CD8-positive, alpha-beta memory T cell (primary cell): ENCODE results near the gene MIGA2. TPM values are rescaled to one million over a fixed set of nuclear protein-coding genes. Genes with fewer than 3 reads are reported as not detected.
"Not testable (repeated sequence)": the region's sequence is repeated elsewhere in the genome, so short reads cannot be mapped to it uniquely, and the experiment has no call there.

Experiments
- CTCF ChIA-PET: fragments of 350-600 bp; sonication (Branson Sonifier 250); formaldehyde crosslinking; loops from one replicate; lab custom pipeline; 2021; ENCODE audit warnings: antibody characterized with exemption; lab: Charles Lee
- POLR2A ChIA-PET: fragments of 350-600 bp; sonication (Branson Sonifier 250); formaldehyde crosslinking; loops from one replicate; lab custom pipeline; 2021; ENCODE audit warnings: antibody characterized with exemption; lab: Charles Lee
- DNase-seq, 5 donors: peaks; one replicate each; pipeline versions ENCODE4 v3.0.0 to v3.0.0-alpha.2; 2020 to 2022; ENCODE audit warnings: mixed read lengths in 1 of 5
- H3K27ac ChIP-seq: one replicate; pipeline ENCODE4 v1.7.0; 2013; ENCODE audit warnings: low read depth, mild to moderate bottlenecking, low read length, moderate library complexity
- H3K27me3 ChIP-seq: 2 replicates; pipeline ENCODE4 v1.7.0; 2013; ENCODE audit warnings: low read length, mild to moderate bottlenecking; ENCODE audit not compliant: insufficient read depth, poor library complexity, severe bottlenecking
- H3K36me3 ChIP-seq: 2 replicates; pipeline ENCODE4 v1.7.0; 2013; ENCODE audit warnings: mild to moderate bottlenecking, low read length, moderate library complexity; ENCODE audit not compliant: insufficient read depth
- H3K4me1 ChIP-seq: 2 replicates; pipeline ENCODE4 v1.7.0; 2013; ENCODE audit warnings: mild to moderate bottlenecking, low read length, moderate library complexity; ENCODE audit not compliant: insufficient read depth
- H3K4me3 ChIP-seq: 2 replicates; pipeline ENCODE4 v1.7.0; 2013; ENCODE audit warnings: mild to moderate bottlenecking, low read length
- H3K9me3 ChIP-seq: 2 replicates; pipeline ENCODE4 v1.7.0; 2013; ENCODE audit warnings: mild to moderate bottlenecking, low read length
- H3K27ac Mint-ChIP-seq, 8 donors: one replicate each; pipeline ENCODE4 v1.8.0; 2020 to 2021; ENCODE audit warnings: mixed read lengths in 8 of 8, mild to moderate bottlenecking in 6 of 8, inconsistent platforms in 3 of 8, moderate library complexity in 3 of 8
- H3K27me3 Mint-ChIP-seq, 2 donors: one replicate each; pipeline ENCODE4 v1.8.0; 2020 to 2021; ENCODE audit warnings: mixed read lengths in 2 of 2, mild to moderate bottlenecking in 1 of 2, moderate library complexity in 1 of 2
- H3K36me3 Mint-ChIP-seq, 3 donors: one replicate each; pipeline ENCODE4 v1.8.0; 2020 to 2021; ENCODE audit warnings: mixed read lengths in 3 of 3, inconsistent platforms in 1 of 3, mild to moderate bottlenecking in 1 of 3
- H3K4me1 Mint-ChIP-seq, 3 donors: one replicate each; pipeline ENCODE4 v1.8.0; 2020 to 2021; ENCODE audit warnings: mixed read lengths in 3 of 3, inconsistent platforms in 1 of 3, mild to moderate bottlenecking in 1 of 3
- H3K4me3 Mint-ChIP-seq, 7 donors: one replicate each; pipeline ENCODE4 v1.8.0; 2020 to 2021; ENCODE audit warnings: mixed read lengths in 7 of 7, mild to moderate bottlenecking in 6 of 7, moderate library complexity in 4 of 7, inconsistent platforms in 2 of 7
- H3K9me3 Mint-ChIP-seq, 5 donors: one replicate each; pipeline ENCODE4 v1.8.0; 2020 to 2022; ENCODE audit warnings: mixed read lengths in 5 of 5, mild to moderate bottlenecking in 3 of 5, moderate library complexity in 2 of 5, inconsistent platforms in 1 of 5
- polyA plus RNA-seq: library from polyadenylated mRNA; unstranded; fragments of 300-500 nt; fragmentation: Illumina TruSeq; gene quantifications from one replicate; pipeline ENCODE4 v1.2.3, GENCODE V29; 2021
- total RNA-seq, 2 experiments: library from RNA; stranded (reverse); gene quantifications; one replicate each; pipeline ENCODE4 v1.2.3, GENCODE V29; 2021

Gene MIGA2
- total and polyA plus RNA-seq, 3 experiments from 2014 or later, result 13.0 to 38.8 (median 35.5) TPM

GRCh38 chr9:129032541-129033159, 3.8 kb upstream of the MIGA2 start:
- Mint-ChIP-seq H3K36me3 (peaks cover 0 to 11% (median 0%) of the 10 kb centered on the region in 3 donors), H3K4me1 (peaks cover 15 to 21% (median 19%) of the 10 kb centered on the region in 3 donors), H3K27ac (no peak overlapping the region), H3K27me3 (no peaks in the 10 kb centered on the region), H3K4me3 (peak overlapping the region in 1 of 7 donors; percentile 20), H3K9me3 (no peaks in the 10 kb centered on the region)
- ChIA-PET POLR2A (no interaction called here), CTCF (no interaction called here)
- H3K4me1 ChIP-seq, result peaks cover 14% of the 10 kb centered on the region
- H3K9me3 ChIP-seq, result no peaks in the 10 kb centered on the region
- peak overlapping the region; percentile 31 for H3K27ac ChIP-seq
- H3K27me3 ChIP-seq, result no peaks in the 10 kb centered on the region
- no peak for DNase-seq
- H3K4me3 ChIP-seq, result no peak overlapping the region
- H3K36me3 ChIP-seq, result no peaks in the 10 kb centered on the region

GRCh38 chr9:129033216-129033615, 3.2 kb upstream of the MIGA2 start:
- peaks cover 0 to 11% (median 0%) of the 10 kb centered on the region in 3 donors for H3K36me3 Mint-ChIP-seq
- DNase-seq, result no peak
- peaks cover 20 to 26% (median 25%) of the 10 kb centered on the region in 3 donors for H3K4me1 Mint-ChIP-seq
- POLR2A ChIA-PET, result interaction anchor here (0.7 kb wide), 1 partner anchor 345 kb away, joined by 3 read pairs; no protein-coding TSS in a partner anchor
- no peak overlapping the region for H3K4me3 Mint-ChIP-seq
- H3K36me3 ChIP-seq, result no peaks in the 10 kb centered on the region
- H3K27ac Mint-ChIP-seq, result no peak overlapping the region
- no peak overlapping the region for H3K4me3 ChIP-seq
- peaks cover 19% of the 10 kb centered on the region for H3K4me1 ChIP-seq
- H3K27me3 Mint-ChIP-seq, result no peaks in the 10 kb centered on the region
- H3K27me3 ChIP-seq, result no peaks in the 10 kb centered on the region
- no peaks in the 10 kb centered on the region for H3K9me3 ChIP-seq
- H3K9me3 Mint-ChIP-seq, result no peaks in the 10 kb centered on the region
- H3K27ac ChIP-seq, result peak overlapping the region; percentile 31
- CTCF ChIA-PET, result no interaction called here

GRCh38 chr9:129035838-129036237, 588 bp upstream of the MIGA2 start:
- DNase-seq, H3K36me3 ChIP-seq, H3K27me3 Mint-ChIP-seq, H3K27me3 ChIP-seq, H3K9me3 Mint-ChIP-seq, H3K9me3 ChIP-seq: not testable (repeated sequence)
- CTCF ChIA-PET, result interaction anchor here (1.0 kb wide), 1 partner anchor 104 kb away, joined by 3 read pairs; no protein-coding TSS in a partner anchor
- peak overlapping the region; percentile 53 for H3K27ac ChIP-seq
- H3K4me3 ChIP-seq, result peak overlapping the region; percentile 83
- H3K4me1 ChIP-seq, result peaks cover 30% of the 10 kb centered on the region
- peaks cover 0 to 15% (median 2%) of the 10 kb centered on the region in 3 donors for H3K36me3 Mint-ChIP-seq
- H3K27ac Mint-ChIP-seq, result peak overlapping the region; percentile 72 to 93 (median 91)
- H3K4me1 Mint-ChIP-seq, result peaks cover 34 to 41% (median 38%) of the 10 kb centered on the region in 3 donors
- H3K4me3 Mint-ChIP-seq, result peak overlapping the region; percentile 95 to 100 (median 97)
- POLR2A ChIA-PET, result interaction anchor here (0.6 to 1.0 kb wide), 3 partner anchors 8 to 360 kb away, joined by 3 to 5 read pairs (median 3); partner anchors contain the start of gene SH3GLB2

DNA sequence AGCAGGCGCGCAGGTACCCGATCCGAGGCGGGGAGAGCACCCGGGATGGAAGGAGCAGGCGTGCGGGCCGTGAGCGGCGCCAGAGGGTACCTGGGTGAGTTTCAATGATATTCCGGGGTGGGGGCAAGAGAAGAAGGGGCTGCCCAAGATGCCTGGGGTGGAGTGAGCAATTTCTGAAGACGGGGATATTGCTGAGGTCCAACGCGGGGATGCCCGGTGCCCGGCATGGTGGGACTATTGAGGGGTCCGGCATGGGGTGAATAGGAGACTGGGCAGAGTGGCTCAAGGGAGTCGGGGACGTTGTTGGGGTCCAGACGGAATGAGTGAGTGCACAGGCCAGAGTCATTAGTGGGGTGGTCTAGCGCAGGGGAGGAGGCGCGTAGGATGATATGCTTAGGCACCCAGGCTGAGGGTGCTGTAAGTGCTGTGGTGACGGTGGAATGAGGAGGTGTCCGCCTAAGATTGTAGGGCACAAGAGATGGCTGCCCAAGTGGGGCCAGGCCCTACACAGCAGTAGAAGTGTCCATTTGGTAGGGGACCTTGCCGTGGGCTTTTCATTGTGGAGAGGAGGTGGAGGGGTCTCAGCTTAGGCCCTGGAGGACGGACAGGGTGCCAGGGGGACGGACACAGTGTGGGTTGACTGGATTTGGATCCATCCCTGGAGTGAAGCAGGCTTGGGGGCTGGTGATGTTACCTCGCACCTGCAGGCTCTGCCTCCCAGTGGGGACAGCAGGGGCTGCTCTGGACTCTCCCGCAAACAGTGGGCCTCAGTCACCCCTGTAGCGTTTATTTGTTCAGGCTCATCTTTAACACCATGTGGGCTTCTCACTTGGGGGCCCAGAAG, 719 bp downstream of the MIGA2 start:
- H3K27ac ChIP-seq, result peak overlapping the region; percentile 74
- no peaks in the 10 kb centered on the region for H3K9me3 ChIP-seq

GRCh38 chr9:129037767-129038098, 1.3 kb downstream of the MIGA2 start:
- CTCF ChIA-PET, result interaction anchor here (0.6 to 1.0 kb wide), 2 partner anchors 9 to 94 kb away, joined by 3 read pairs; partner anchors contain the start of gene SH3GLB2
- POLR2A ChIA-PET, result interaction anchor here (1.1 kb wide), 1 partner anchor 10 kb away, joined by 7 read pairs; the partner anchor contains the start of gene SH3GLB2

More for the DNA sequence above, 719 bp downstream of the MIGA2 start:
- ChIA-PET CTCF (interaction anchor here (0.6 to 1.0 kb wide), 3 partner anchors 9 to 103 kb away, joined by 3 read pairs; partner anchors contain the start of gene SH3GLB2), POLR2A (interaction anchor here (0.5 to 1.0 kb wide), 3 partner anchors 9 to 1060 kb away, joined by 3 to 5 read pairs (median 4); partner anchors contain the start of gene SH3GLB2)
- peaks cover 6% of the 10 kb centered on the region for H3K36me3 ChIP-seq
- H3K27ac Mint-ChIP-seq, result peak overlapping the region; percentile 72 to 97 (median 92)
- peak overlapping the region; percentile 95 to 100 (median 97) for H3K4me3 Mint-ChIP-seq
- H3K27me3 ChIP-seq, result no peaks in the 10 kb centered on the region
- no peaks in the 10 kb centered on the region for H3K27me3 Mint-ChIP-seq
- H3K36me3 Mint-ChIP-seq, result peaks cover 0 to 23% (median 2%) of the 10 kb centered on the region in 3 donors
- H3K9me3 Mint-ChIP-seq, result no peaks in the 10 kb centered on the region
- H3K4me3 ChIP-seq, result peak overlapping the region; percentile 83
- peaks cover 36 to 45% (median 38%) of the 10 kb centered on the region in 3 donors for H3K4me1 Mint-ChIP-seq
- DNase-seq, result no peak
- peaks cover 30% of the 10 kb centered on the region for H3K4me1 ChIP-seq

DNA sequence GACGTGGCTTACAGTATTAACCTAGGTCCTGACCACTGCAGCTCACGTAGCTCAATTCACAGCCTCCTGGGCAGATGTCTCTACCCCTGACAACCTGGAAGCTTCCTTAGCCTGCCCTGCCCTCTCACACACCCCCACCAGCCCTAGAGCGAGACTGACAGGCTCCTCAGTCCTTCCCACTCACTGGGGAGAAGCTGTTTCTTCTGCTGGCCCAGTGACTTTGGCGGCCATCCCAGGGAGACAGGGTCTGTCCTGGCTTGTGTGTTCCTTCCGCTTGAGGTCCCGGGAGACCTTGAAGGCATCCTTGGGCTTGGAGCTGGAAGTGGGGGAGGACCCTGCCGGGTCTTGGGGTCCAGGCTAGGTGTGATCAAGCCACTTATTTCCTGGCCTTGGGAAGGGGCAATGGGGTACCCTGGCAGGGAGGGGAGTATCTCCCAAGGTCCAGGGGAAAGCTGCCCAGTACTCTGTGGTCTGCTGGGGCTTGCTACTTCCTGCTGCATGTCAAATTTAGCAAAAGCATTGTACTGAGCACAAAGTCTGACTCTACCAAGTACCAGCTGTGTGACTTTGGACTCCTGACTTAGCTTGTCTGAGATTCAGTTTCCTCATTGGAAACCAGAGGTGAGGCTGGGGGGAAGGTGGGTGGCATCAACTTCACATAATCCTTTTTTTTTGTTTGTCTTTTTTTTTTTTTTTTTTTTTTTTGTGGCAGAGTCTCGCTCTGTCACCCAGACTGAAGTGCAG, 1.9 kb downstream of the MIGA2 start:
- Histone ChIP-seq H3K9me3 (no peaks in the 10 kb centered on the region), H3K27ac (peak overlapping the region; percentile 74), H3K36me3 (peaks cover 11% of the 10 kb centered on the region), H3K4me1 (peaks cover 30% of the 10 kb centered on the region), H3K4me3 (no peak overlapping the region), H3K27me3 (no peaks in the 10 kb centered on the region)
- ChIA-PET CTCF (interaction anchor here (0.6 to 1.0 kb wide), 3 partner anchors 10 to 93 kb away, joined by 3 read pairs; partner anchors contain the start of gene SH3GLB2), POLR2A (interaction anchor here (0.7 to 1.1 kb wide), 3 partner anchors 10 to 821 kb away, joined by 6 to 19 read pairs (median 7); partner anchors contain the start of gene SH3GLB2)
- H3K9me3 Mint-ChIP-seq, result no peaks in the 10 kb centered on the region
- no peaks in the 10 kb centered on the region for H3K27me3 Mint-ChIP-seq
- peaks cover 36 to 48% (median 38%) of the 10 kb centered on the region in 3 donors for H3K4me1 Mint-ChIP-seq
- DNase-seq, result no peak
- peak overlapping the region in 7 of 8 donors; percentile 21 to 68 (median 44) for H3K27ac Mint-ChIP-seq
- peaks cover 0 to 35% (median 3%) of the 10 kb centered on the region in 3 donors for H3K36me3 Mint-ChIP-seq
- H3K4me3 Mint-ChIP-seq, result peak overlapping the region; percentile 95 to 100 (median 97)

More at GRCh38 chr9:129037767-129038098, 1.3 kb downstream of the MIGA2 start:
- peak overlapping the region; percentile 74 for H3K27ac ChIP-seq
- H3K4me3 Mint-ChIP-seq, result peak overlapping the region; percentile 95 to 100 (median 97)
- no peaks in the 10 kb centered on the region for H3K27me3 Mint-ChIP-seq
- no peaks in the 10 kb centered on the region for H3K27me3 ChIP-seq
- peak overlapping the region in 5 of 8 donors; percentile 29 to 65 (median 44) for H3K27ac Mint-ChIP-seq
- H3K9me3 Mint-ChIP-seq, result no peaks in the 10 kb centered on the region
- no peaks in the 10 kb centered on the region for H3K9me3 ChIP-seq
- peaks cover 0 to 29% (median 3%) of the 10 kb centered on the region in 3 donors for H3K36me3 Mint-ChIP-seq
- peak overlapping the region; percentile 83 for H3K4me3 ChIP-seq
- peaks cover 11% of the 10 kb centered on the region for H3K36me3 ChIP-seq
- H3K4me1 Mint-ChIP-seq, result peaks cover 36 to 48% (median 38%) of the 10 kb centered on the region in 3 donors
- H3K4me1 ChIP-seq, result peaks cover 30% of the 10 kb centered on the region
- DNase-seq, result no peak

- peak overlapping the region in 2 of 7 donors; percentile 68 to 71 for H3K4me3 Mint-ChIP-seq
- no peak for DNase-seq
- no peaks in the 10 kb centered on the region for H3K9me3 ChIP-seq
- H3K36me3 ChIP-seq, result peaks cover 11% of the 10 kb centered on the region
- H3K27ac Mint-ChIP-seq, result peak overlapping the region in 1 of 8 donors; percentile 47
- POLR2A ChIA-PET, result no interaction called here
- no peak overlapping the region for H3K4me3 ChIP-seq
- H3K4me1 Mint-ChIP-seq, result peaks cover 36 to 48% (median 38%) of the 10 kb centered on the region in 3 donors
- H3K27me3 Mint-ChIP-seq, result no peaks in the 10 kb centered on the region
- H3K4me1 ChIP-seq, result peaks cover 30% of the 10 kb centered on the region
- CTCF ChIA-PET, result no interaction called here
- H3K27me3 ChIP-seq, result no peaks in the 10 kb centered on the region
- no peaks in the 10 kb centered on the region for H3K9me3 Mint-ChIP-seq
- H3K36me3 Mint-ChIP-seq, result peaks cover 4 to 44% (median 6%) of the 10 kb centered on the region in 3 donors
- peak overlapping the region; percentile 31 for H3K27ac ChIP-seq
Measured at GRCh38 chr9:129040113-129040643, 3.8 kb downstream of the MIGA2 start.
